ENCODE data around the gene PRR19.
A peak's percentile ranks its signal among the peaks of the same experiment; 100 is the strongest.

The PRR19 gene

DNA sequence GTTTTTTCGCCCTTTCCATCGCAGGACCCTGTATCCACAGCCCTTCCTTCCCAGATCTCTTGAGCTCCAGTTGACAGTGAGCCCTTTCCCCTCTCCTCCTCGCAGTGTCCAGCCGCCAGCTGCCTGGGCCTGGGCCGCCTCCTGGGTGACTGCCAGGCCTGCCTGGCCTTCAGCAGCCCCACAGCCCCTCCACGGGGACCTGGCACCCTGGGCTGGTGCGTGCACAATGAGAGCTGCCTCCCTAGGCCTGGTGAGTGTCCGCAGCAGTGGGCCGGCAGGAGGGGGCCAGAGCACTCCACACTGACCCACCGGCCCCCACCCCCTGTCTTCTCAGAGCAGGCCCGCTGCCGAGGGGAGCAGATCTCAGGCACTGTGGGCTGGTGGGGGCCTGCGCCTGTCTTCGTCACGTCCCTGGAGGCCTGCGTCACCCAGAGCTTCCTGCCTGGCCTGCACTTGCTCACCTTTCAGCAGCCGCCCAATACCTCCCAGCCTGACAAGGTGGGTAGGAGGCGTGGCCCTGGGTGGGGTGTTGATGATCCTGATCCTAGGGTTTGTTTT is 42.5 kb downstream of the PRR19 start:
- no peak overlapping the region for H2BK12ac ChIP-seq (ENCODE audit: low read length)
- no peak overlapping the region for H3K4ac ChIP-seq (ENCODE audit: low read length)
- H3K27ac ChIP-seq (replicated peaks; ENCODE audit: low read length), result no peak overlapping the region
- no peaks in the 10 kb centered on the region for H3K4me1 ChIP-seq (ENCODE audit: control insufficient read depth in 2 of 2, insufficient read depth in 1 of 2, low read depth in 1 of 2, low read length in 2 of 2)
- H2BK5ac ChIP-seq (ENCODE audit: low read length), result peak overlapping the region; percentile 24
- H3K4me3 ChIP-seq (ENCODE audit: low read length in 2 of 2), result no peak overlapping the region
- H4K8ac ChIP-seq (ENCODE audit: low read depth, low read length), result no peak overlapping the region
- H3K9me3 ChIP-seq (replicated peaks in 1 of 2; ENCODE audit: control insufficient read depth in 2 of 2, insufficient read depth in 1 of 2, low read depth in 1 of 2, low read length in 2 of 2), result no peaks in the 10 kb centered on the region
- no peak overlapping the region for H3K4me2 ChIP-seq (ENCODE audit: insufficient read depth, low read length, poor library complexity, severe bottlenecking)
- H2BK15ac ChIP-seq (ENCODE audit: low read length), result no peak overlapping the region
- no peak overlapping the region for H4K91ac ChIP-seq (ENCODE audit: low read depth, low read length, poor library complexity)
- H3K18ac ChIP-seq (ENCODE audit: low read length), result no peak overlapping the region
- no peak overlapping the region for H3K9ac ChIP-seq (ENCODE audit: low read depth, low read length, poor library complexity)
- no peak for DNase-seq (ENCODE audit: low spot score)
- peaks cover 6% of the 10 kb centered on the region for H3K79me1 ChIP-seq (ENCODE audit: low read depth, low read length)
- H3K36me3 ChIP-seq (replicated peaks in 1 of 2; ENCODE audit: control insufficient read depth in 2 of 2, insufficient read depth in 2 of 2, low read length in 2 of 2), result peaks cover 10 to 57% of the 10 kb centered on the region in 2 donors
- H2AFZ ChIP-seq (ENCODE audit: low read length), result no peak overlapping the region
- H3K27me3 ChIP-seq (ENCODE audit: control insufficient read depth in 3 of 3, insufficient read depth in 3 of 3, low read depth in 1 of 3, low read length in 3 of 3), result no peaks in the 10 kb centered on the region
- H3K23ac ChIP-seq (ENCODE audit: low read depth, low read length, poor library complexity), result peak overlapping the region; percentile 80
- H2AK5ac ChIP-seq (ENCODE audit: low read depth, low read length), result no peak overlapping the region
- no CpG with 5 or more reads among the region's 18 CpGs for WGBS, 2 donors (ENCODE audit: extremely low coverage in 2 of 2, insufficient read length in 2 of 2, insufficient replicate concordance in 1 of 2)
- no peak overlapping the region for H3K14ac ChIP-seq (ENCODE audit: low read length)
- H2BK120ac ChIP-seq (ENCODE audit: low read depth, low read length), result no peak overlapping the region

DNA sequence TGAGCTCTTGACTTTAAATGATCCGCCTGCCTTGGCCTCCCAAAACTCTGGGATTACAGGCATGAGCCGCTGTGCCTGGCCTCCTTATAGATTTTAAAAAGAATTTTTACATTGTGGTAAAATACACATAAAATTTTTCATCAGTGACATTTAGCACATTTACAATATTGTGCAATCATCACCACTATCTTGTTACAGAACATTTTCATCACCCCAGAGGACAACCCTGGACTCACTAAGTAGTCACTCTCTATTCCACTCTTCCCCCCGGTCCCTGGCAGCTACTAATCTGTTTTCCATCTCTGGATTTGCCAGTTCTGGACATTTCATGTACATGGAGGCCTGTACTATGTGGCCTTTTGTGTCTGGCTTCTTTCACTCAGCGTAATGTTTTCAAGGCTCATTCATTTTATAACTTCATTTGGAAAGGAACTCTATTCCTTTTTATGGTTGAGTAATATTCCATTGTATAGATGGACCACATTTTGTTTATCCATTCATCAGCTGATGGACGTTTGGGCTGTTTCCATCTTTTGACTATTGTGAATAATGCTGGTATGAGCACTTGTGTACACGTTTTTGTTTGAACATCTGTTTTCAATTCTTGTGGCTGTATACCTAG is 43.4 kb downstream of the PRR19 start:
- WGBS, 2 donors (ENCODE audit: extremely low coverage in 2 of 2, insufficient read length in 2 of 2, insufficient replicate concordance in 1 of 2), result no CpG with 5 or more reads among the region's 6 CpGs

DNA sequence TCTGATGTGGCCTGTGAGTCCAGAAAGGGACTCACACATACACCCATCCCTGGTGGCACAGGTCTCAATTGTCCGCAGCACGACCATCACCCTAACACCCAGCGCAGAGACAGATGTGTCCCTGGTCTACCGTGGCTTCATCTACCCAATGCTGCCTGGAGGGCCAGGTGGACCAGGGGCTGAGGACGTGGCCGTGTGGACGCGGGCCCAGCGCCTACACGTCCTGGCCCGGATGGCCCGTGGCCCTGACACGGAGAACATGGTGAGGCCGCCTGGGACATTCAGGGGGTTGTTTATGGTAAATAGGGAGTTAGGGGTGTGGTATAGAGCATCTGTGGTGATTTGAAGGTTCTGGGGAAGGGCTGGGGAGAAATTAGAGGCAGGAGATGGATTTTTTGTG is 46.3 kb downstream of the PRR19 start:
- H2BK12ac ChIP-seq (ENCODE audit: low read length), result no peak overlapping the region
- H2BK15ac ChIP-seq (ENCODE audit: low read length), result no peak overlapping the region
- H3K36me3 ChIP-seq (replicated peaks in 1 of 2; ENCODE audit: control insufficient read depth in 2 of 2, insufficient read depth in 2 of 2, low read length in 2 of 2), result peaks cover 8 to 46% of the 10 kb centered on the region in 2 donors
- H3K79me1 ChIP-seq (ENCODE audit: low read depth, low read length), result peaks cover 8% of the 10 kb centered on the region
- H4K91ac ChIP-seq (ENCODE audit: low read depth, low read length, poor library complexity), result no peak overlapping the region
- H3K23ac ChIP-seq (ENCODE audit: low read depth, low read length, poor library complexity), result peak overlapping the region; percentile 75
- WGBS, 2 donors (ENCODE audit: extremely low coverage in 2 of 2, insufficient read length in 2 of 2, insufficient replicate concordance in 1 of 2), result no CpG with 5 or more reads among the region's 14 CpGs
- H4K8ac ChIP-seq (ENCODE audit: low read depth, low read length), result no peak overlapping the region
- H2BK5ac ChIP-seq (ENCODE audit: low read length), result peak overlapping the region; percentile 75
- H3K4me1 ChIP-seq (ENCODE audit: control insufficient read depth in 2 of 2, insufficient read depth in 1 of 2, low read depth in 1 of 2, low read length in 2 of 2), result peaks cover 6 to 17% of the 10 kb centered on the region in 2 donors
- H2BK120ac ChIP-seq (ENCODE audit: low read depth, low read length), result no peak overlapping the region
- no peaks in the 10 kb centered on the region for H3K9me3 ChIP-seq (replicated peaks in 1 of 2; ENCODE audit: control insufficient read depth in 2 of 2, insufficient read depth in 1 of 2, low read depth in 1 of 2, low read length in 2 of 2)
- H3K4ac ChIP-seq (ENCODE audit: low read length), result peak overlapping the region; percentile 2
- H2AFZ ChIP-seq (ENCODE audit: low read length), result no peak overlapping the region
- no peak overlapping the region for H3K14ac ChIP-seq (ENCODE audit: low read length)
- no peak overlapping the region for H2AK5ac ChIP-seq (ENCODE audit: low read depth, low read length)
- H3K18ac ChIP-seq (ENCODE audit: low read length), result no peak overlapping the region
- no peaks in the 10 kb centered on the region for H3K27me3 ChIP-seq (ENCODE audit: control insufficient read depth in 3 of 3, insufficient read depth in 3 of 3, low read depth in 1 of 3, low read length in 3 of 3)
- H3K27ac ChIP-seq (replicated peaks; ENCODE audit: low read length), result no peak overlapping the region
- no peak overlapping the region for H3K9ac ChIP-seq (ENCODE audit: low read depth, low read length, poor library complexity)
- no peak for DNase-seq (ENCODE audit: low spot score)
- no peak overlapping the region for H3K4me3 ChIP-seq (ENCODE audit: low read length in 2 of 2)
- no peak overlapping the region for H3K4me2 ChIP-seq (ENCODE audit: insufficient read depth, low read length, poor library complexity, severe bottlenecking)

More for the DNA sequence above, 43.4 kb downstream of the PRR19 start:
- Histone ChIP-seq H3K9me3 (replicated peaks in 1 of 2; ENCODE audit: control insufficient read depth in 2 of 2, insufficient read depth in 1 of 2, low read depth in 1 of 2, low read length in 2 of 2) (no peaks in the 10 kb centered on the region), H3K23ac (ENCODE audit: low read depth, low read length, poor library complexity) (no peak overlapping the region), H3K14ac (ENCODE audit: low read length) (no peak overlapping the region), H3K4ac (ENCODE audit: low read length) (no peak overlapping the region), H2BK5ac (ENCODE audit: low read length) (no peak overlapping the region), H3K79me1 (ENCODE audit: low read depth, low read length) (peaks cover 8% of the 10 kb centered on the region), H4K91ac (ENCODE audit: low read depth, low read length, poor library complexity) (no peak overlapping the region), H3K18ac (ENCODE audit: low read length) (no peak overlapping the region), H3K4me2 (ENCODE audit: insufficient read depth, low read length, poor library complexity, severe bottlenecking) (no peak overlapping the region), H4K8ac (ENCODE audit: low read depth, low read length) (no peak overlapping the region), H3K27ac (replicated peaks; ENCODE audit: low read length) (no peak overlapping the region), H2AK5ac (ENCODE audit: low read depth, low read length) (no peak overlapping the region), H2AFZ (ENCODE audit: low read length) (no peak overlapping the region), H3K36me3 (replicated peaks in 1 of 2; ENCODE audit: control insufficient read depth in 2 of 2, insufficient read depth in 2 of 2, low read length in 2 of 2) (peaks cover 13 to 50% of the 10 kb centered on the region in 2 donors), H3K27me3 (ENCODE audit: control insufficient read depth in 3 of 3, insufficient read depth in 3 of 3, low read depth in 1 of 3, low read length in 3 of 3) (no peaks in the 10 kb centered on the region), H2BK15ac (ENCODE audit: low read length) (no peak overlapping the region), H2BK120ac (ENCODE audit: low read depth, low read length) (no peak overlapping the region), H3K9ac (ENCODE audit: low read depth, low read length, poor library complexity) (no peak overlapping the region), H3K4me1 (ENCODE audit: control insufficient read depth in 2 of 2, insufficient read depth in 1 of 2, low read depth in 1 of 2, low read length in 2 of 2) (no peaks in the 10 kb centered on the region), H3K4me3 (ENCODE audit: low read length in 2 of 2) (no peak overlapping the region), H2BK12ac (ENCODE audit: low read length) (no peak overlapping the region)
- no peak for DNase-seq (ENCODE audit: low spot score)

DNA sequence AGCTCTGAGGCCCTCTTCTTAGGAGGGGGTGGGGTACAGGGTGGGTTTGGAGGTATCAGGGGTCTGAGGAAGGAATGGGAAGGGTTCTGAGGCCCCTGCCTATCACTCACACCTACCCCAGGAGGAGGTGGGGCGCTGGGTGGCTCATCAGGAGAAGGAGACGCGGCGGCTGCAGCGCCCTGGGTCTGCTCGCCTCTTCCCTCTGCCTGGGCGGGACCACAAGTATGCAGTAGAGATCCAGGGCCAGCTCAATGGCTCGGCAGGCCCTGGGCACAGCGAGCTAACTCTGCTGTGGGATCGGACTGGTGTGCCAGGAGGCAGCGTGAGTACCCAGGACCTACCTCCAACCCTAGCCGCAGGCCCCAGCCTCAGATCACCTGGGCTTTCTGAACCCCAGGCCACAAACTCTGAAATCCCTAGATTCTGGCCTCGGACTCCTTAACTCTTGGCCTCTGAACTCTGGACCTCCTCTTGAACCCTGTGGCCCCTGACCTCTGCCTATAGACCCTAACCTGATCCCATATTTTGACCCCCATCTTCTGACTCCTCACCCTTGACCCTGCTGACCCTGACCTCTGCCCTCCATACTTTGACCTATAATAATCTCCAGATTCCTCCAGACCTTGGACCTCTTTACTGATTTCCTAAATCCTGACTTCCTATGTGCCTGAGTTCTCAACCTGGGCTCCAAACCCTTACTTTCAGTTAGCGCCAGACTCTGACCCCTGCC is 47.6 kb downstream of the PRR19 start:
- peak overlapping the region; percentile 57 for H3K18ac ChIP-seq (ENCODE audit: low read length)
- no peak overlapping the region for H2AK5ac ChIP-seq (ENCODE audit: low read depth, low read length)
- H3K4ac ChIP-seq (ENCODE audit: low read length), result no peak overlapping the region
- WGBS, 2 donors (ENCODE audit: extremely low coverage in 2 of 2, insufficient read length in 2 of 2, insufficient replicate concordance in 1 of 2), result no CpG with 5 or more reads among the region's 14 CpGs
- H3K9ac ChIP-seq (ENCODE audit: low read depth, low read length, poor library complexity), result no peak overlapping the region
- peaks cover 6 to 22% of the 10 kb centered on the region in 2 donors for H3K4me1 ChIP-seq (ENCODE audit: control insufficient read depth in 2 of 2, insufficient read depth in 1 of 2, low read depth in 1 of 2, low read length in 2 of 2)
- peaks cover 13 to 49% of the 10 kb centered on the region in 2 donors for H3K36me3 ChIP-seq (replicated peaks in 1 of 2; ENCODE audit: control insufficient read depth in 2 of 2, insufficient read depth in 2 of 2, low read length in 2 of 2)
- no peak overlapping the region for H4K91ac ChIP-seq (ENCODE audit: low read depth, low read length, poor library complexity)
- no peak overlapping the region for H3K23ac ChIP-seq (ENCODE audit: low read depth, low read length, poor library complexity)
- H3K14ac ChIP-seq (ENCODE audit: low read length), result no peak overlapping the region
- no peak overlapping the region for H2BK5ac ChIP-seq (ENCODE audit: low read length)
- H2BK12ac ChIP-seq (ENCODE audit: low read length), result no peak overlapping the region
- H2AFZ ChIP-seq (ENCODE audit: low read length), result no peak overlapping the region
- no peak for DNase-seq (ENCODE audit: low spot score)
- no peaks in the 10 kb centered on the region for H3K27me3 ChIP-seq (ENCODE audit: control insufficient read depth in 3 of 3, insufficient read depth in 3 of 3, low read depth in 1 of 3, low read length in 3 of 3)
- H3K9me3 ChIP-seq (replicated peaks in 1 of 2; ENCODE audit: control insufficient read depth in 2 of 2, insufficient read depth in 1 of 2, low read depth in 1 of 2, low read length in 2 of 2), result no peaks in the 10 kb centered on the region
- H3K27ac ChIP-seq (replicated peaks; ENCODE audit: low read length), result no peak overlapping the region
- no peak overlapping the region for H2BK15ac ChIP-seq (ENCODE audit: low read length)
- H3K79me1 ChIP-seq (ENCODE audit: low read depth, low read length), result peaks cover 3% of the 10 kb centered on the region
- H2BK120ac ChIP-seq (ENCODE audit: low read depth, low read length), result no peak overlapping the region
- H4K8ac ChIP-seq (ENCODE audit: low read depth, low read length), result no peak overlapping the region
- no peak overlapping the region for H3K4me3 ChIP-seq (ENCODE audit: low read length in 2 of 2)
- H3K4me2 ChIP-seq (ENCODE audit: insufficient read depth, low read length, poor library complexity, severe bottlenecking), result no peak overlapping the region
